NCI-H748 treated with DMSO at 0.1 percent for 48 hours (cell line): Measurements from ENCODE around the gene KHDC1.
"Not testable (repeated sequence)": the region's sequence is repeated elsewhere in the genome, so short reads cannot be mapped to it uniquely, and the experiment has no call there.

Source experiments
- DNase-seq: peaks from one replicate; lab custom pipeline; 2025; lab: John Stamatoyannopoulos, UW

KHDC1 gene, protein sequence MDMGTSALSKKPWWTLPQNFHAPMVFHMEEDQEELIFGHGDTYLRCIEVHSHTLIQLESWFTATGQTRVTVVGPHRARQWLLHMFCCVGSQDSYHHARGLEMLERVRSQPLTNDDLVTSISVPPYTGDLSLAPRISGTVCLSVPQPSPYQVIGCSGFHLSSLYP

GRCh38 chr6:73262671-73263569 lies at the start of gene KHDC1:
KHDC1 (minus strand) TSS chr6:73263196; CDS start chr6:73242517, 20,679 bp downstream.
- DNase-seq, result peak; percentile 16

DNA sequence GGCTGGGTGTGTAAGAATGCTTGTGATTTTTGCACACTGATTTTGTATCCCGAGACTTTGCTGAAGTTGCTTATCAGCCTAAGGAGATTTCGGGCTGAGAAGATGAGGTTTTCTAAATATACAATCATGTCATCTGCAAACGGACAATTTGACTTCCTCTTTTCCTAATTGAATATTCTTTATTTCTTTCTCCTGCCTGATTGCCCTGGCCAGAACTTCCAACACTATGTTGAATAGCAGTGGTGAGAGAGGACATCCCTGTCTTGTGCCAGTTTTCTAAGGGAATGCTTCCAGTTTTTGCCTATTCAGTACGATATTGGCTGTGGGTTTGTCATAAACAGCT lies 47.5 kb upstream of the KHDC1 start:
- not testable (repeated sequence) for DNase-seq

DNA sequence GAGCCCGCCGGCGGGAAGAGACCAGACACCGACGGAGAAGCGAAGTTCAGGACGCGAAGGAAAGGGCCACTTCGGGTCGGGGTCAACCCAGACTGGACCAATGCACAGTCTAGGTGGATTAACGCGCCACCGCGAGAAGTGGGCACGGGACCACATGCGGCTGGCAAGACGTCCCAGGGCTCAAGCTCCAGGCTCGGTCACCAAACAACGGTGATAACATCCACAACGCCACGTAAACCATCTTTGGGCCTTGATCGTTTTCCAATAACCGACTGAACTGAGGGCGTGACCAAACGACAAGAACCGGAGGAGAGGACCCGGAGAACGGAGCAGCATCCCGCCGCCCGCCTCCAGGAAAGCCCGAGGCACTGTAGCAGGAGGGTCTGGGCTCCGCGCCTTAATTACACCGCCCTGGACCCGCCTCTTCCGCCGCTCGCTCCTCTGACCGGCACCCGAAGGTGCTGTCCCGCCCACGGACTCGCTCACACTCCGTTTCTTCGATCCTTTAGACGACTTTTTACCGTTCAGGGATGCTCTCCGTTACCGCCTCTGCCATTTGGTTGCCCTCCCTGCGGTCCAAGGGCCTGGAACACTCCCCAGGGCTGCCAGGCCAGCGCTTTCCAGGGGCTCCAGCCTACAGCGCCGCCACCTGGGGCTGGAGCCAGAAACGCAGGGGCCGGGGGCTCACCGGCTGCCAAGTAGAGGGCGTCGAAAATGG lies 46.9 kb upstream of the KHDC1 start:
- peak; percentile 59 for DNase-seq

DNA sequence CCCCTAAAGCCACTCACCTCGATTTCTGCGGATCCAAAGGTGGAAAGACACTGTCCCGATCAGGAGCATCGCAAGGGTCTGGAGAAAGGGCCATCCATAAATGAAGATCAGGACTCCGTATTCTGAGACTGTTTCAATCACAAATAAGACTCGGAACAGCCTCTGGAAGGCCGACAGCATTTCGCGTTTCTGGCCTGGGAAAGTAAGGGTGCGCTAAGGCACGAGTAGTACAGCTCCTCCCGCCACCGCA lies 46.5 kb upstream of the KHDC1 start:
- DNase-seq, result peak; percentile 59

- no peak for DNase-seq
Measured at GRCh38 chr6:73308712-73309534, 45.9 kb upstream of the KHDC1 start.

DNA sequence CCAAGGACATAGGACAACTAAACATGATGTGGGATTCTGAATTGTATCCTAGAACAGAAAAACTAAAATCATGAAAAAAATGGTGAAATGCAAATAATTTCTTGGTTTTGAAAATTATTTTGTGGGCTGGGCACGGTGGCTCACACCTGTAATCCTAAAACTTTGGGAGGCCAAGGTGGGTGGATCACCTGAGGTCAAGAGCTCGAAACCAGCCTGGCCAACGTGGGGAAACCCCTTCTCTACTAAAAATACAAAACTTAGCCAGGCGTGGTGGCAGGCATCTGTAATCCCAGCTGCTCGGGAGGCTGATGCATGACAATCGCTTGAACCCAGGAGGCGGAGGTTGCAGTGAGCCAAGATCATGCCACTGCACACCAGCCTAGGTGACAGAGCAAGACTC lies 40.8 kb upstream of the KHDC1 start:
- DNase-seq, result not testable (repeated sequence)

- DNase-seq, result no peak
Measured at GRCh38 chr6:73302339-73302738, 39.3 kb upstream of the KHDC1 start.

DNA sequence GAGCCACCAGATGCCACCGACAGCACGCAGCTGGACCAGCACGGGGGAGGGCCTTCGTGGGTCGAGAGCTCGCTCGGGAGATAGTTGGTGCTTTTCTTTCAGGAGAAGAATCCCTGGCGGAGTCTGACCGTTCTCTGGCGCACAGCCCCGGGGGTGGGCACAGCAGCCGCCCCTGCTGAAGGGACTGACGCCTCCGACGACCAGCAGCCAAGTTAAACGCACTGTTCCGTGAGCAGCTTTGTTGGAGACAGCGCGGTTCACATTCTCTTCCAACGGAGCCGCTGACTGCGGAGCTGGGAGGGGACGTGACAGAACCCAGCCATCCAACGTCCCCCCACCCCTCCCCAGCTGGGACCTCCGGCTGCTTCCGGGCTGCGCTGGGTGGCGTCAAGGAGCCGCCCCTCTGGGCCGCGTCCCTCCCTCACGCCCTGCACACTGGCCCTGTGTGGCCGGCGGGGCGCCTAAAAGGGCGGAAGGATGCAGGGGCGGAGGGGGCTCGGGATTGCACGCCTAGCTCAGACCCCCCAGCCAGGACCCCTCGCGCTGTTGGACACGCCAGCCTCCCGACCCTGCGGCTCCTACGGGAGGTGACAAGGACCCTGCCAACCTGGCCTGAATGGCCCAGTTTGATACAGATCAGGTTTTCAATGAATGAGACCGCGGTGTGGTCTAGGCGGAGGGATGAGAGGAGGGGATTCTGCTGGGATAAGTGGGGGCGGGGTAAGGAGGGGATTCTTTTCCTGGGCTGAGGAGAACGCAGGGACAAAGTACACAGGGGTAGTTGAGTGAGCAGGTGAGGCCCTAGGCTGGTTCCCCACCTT lies 36.4 kb upstream of the KHDC1 start:
- DNase-seq, result no peak

GRCh38 chr6:73293331-73293730 lies 30.3 kb upstream of the KHDC1 start:
- DNase-seq, result no peak

GRCh38 chr6:73290435-73290834 lies 27.4 kb upstream of the KHDC1 start:
- no peak for DNase-seq

DNA sequence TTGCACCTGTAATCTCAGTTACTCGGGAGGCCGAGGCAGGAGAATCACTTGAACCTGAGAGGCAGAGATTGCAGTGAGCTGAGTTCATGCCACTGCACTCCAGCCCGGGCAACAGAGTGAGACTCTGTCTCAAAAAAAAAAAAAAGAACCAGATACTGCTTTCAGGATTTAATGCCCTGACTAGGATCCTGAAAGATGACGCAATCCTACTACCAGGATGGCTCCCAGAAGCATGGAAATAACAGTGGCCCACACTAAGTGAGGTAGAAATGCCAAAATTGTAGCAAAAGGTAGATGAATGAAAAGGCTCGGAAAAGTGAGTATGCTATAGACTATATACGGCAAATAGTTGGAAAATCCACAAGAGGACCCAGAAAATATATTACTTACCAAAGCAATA lies 23.8 kb upstream of the KHDC1 start:
- no peak for DNase-seq

GRCh38 chr6:73285674-73286283 lies 22.8 kb upstream of the KHDC1 start:
- DNase-seq, result no peak

GRCh38 chr6:73282871-73283270 lies 19.9 kb upstream of the KHDC1 start:
- DNase-seq, result no peak

- DNase-seq, result not testable (repeated sequence)
Measured at GRCh38 chr6:73281684-73282083, 18.7 kb upstream of the KHDC1 start.

GRCh38 chr6:73269296-73269695 lies 6.3 kb upstream of the KHDC1 start:
- DNase-seq, result not testable (repeated sequence)

- DNase-seq, result not testable (repeated sequence)
Measured at GRCh38 chr6:73268896-73269295, 5.9 kb upstream of the KHDC1 start.

DNA sequence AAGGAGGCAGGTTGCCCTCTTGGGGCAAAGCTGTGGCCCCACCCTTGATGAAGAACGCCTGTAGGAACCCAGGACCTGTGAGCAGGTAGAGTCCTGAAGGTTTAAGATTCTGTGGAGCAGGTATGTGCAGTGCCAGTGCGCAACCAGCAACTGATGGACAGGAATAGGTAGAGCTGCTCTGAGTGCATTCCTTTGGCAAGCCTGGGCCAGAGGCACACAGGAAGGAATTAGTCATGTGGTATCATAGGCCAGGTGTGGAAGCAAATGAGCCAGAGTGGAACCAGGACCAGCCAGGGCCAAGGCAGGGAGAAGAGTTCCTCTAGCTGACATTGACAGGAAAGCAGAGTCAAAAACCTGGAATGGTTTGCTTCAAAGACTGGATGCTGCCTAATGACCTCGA lies 1.4 kb upstream of the KHDC1 start:
- DNase-seq, result no peak

- DNase-seq, result no peak
Measured at GRCh38 chr6:73263570-73263909, 544 bp upstream of the KHDC1 start.

DNA sequence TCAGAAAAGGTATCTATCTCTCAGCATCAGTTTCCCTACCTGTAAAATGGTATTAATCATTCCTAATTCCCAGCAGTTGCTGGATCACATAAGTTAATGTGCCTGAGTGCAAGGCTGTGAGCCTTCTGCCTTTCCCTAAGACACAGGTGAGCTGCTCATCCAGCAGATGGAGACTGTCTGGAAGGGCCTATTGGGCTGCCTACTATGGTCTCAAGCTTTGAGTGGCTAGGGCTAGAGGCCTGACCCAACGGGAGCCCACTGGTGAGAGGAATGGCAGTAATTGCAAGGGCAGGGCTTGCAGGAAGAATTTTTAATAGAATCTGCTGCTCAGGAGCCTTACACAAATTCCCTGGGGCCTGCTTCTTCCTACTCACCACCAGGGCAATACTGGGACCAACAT lies 4.3 kb downstream of the KHDC1 start:
- no peak for DNase-seq

- not testable (repeated sequence) for DNase-seq
Measured at GRCh38 chr6:73254323-73254722, 8.7 kb downstream of the KHDC1 start.

- no peak for DNase-seq
Measured at GRCh38 chr6:73252703-73253102, 10.3 kb downstream of the KHDC1 start.
